COLO829 (cell line): ENCODE measurements around the gene SERPIND1.

ENCODE experiments used
- DNase-seq: peaks from one replicate; pipeline ENCODE4 v3.0.0; 2012; ENCODE audit warnings: low spot score

The SERPIND1 gene

DNA sequence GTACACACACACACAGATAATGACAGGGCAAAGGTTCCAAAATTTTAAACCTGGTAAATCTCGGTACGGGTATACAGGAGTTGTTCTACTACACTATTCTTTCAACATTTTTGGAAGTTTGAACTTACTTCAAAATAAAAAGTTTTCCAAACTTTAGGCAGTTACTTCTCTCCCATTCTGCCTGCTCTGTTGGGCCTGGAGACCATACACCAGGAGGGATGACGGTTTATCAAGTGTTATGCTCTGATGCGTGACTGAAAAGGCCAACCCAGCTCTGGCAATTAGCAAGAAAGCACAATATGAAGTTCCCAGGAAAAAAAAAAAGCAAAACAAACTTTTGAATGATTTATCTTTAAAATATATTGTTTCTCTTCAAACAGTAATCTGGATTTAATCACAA is 969 bp downstream of the SERPIND1 start:
- no peak for DNase-seq

GRCh38 chr22:20775342-20775895 is 1.5 kb downstream of the SERPIND1 start:
- no peak for DNase-seq

- no peak for DNase-seq
These were observed 2.9 kb downstream of the SERPIND1 start for GRCh38 chr22:20776624-20777405.

DNA sequence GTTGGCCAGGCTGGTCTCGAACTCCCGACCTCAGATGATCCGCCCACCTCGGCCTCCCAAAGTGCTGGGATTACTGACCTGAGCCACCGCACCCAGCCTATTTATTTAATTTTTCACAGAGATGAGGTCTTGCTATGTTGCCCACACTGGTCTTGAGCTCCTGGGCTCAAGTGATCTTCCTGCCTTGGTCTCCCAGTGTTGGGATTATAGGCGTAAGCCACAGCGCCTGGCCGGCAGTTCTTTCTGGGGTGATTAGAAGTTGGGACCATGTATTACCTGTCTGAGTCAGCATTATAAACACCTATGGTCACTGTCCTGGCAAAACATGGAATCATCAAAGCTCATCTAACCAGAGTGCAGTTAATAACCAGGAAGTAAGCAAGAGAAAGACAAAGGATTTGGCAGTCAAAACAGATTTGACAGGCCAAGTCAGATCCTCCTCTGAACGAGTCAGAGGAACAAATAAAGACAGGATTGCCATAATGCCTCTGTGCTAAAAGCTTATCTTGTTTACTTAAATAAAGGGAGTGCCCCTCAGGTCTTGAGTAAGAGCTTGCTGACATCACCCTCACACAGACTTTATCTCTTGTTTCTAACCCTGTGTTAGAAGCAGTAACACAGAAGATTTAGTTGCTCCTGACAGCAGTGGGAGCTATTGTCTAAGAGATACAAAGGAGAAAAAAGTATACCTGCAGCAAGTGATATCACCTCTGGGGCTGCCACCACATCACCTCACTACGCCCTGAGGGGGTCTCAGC is 3.7 kb downstream of the SERPIND1 start:
- DNase-seq: no peak

DNA sequence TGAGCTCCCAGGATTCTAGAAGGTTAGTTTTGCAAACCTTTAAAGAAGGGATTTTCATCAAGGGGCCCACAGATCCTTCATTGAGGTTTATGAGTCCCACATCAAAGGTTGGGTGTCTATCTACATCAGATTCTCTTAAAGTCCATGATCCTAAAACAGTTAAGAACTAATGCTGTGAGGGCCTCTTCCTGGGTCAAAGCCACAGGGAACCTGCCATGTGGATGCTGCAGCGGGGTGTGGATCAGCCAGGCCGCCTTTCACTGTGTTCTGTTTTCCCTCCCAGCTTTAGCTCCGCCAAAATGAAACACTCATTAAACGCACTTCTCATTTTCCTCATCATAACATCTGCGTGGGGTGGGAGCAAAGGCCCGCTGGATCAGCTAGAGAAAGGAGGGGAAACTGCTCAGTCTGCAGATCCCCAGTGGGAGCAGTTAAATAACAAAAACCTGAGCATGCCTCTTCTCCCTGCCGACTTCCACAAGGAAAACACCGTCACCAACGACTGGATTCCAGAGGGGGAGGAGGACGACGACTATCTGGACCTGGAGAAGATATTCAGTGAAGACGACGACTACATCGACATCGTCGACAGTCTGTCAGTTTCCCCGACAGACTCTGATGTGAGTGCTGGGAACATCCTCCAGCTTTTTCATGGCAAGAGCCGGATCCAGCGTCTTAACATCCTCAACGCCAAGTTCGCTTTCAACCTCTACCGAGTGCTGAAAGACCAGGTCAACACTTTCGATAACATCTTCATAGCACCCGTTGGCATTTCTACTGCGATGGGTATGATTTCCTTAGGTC is 5.3 kb downstream of the SERPIND1 start:
- DNase-seq: no peak

DNA sequence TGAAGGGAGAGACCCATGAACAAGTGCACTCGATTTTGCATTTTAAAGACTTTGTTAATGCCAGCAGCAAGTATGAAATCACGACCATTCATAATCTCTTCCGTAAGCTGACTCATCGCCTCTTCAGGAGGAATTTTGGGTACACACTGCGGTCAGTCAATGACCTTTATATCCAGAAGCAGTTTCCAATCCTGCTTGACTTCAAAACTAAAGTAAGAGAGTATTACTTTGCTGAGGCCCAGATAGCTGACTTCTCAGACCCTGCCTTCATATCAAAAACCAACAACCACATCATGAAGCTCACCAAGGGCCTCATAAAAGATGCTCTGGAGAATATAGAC is 5.9 kb downstream of the SERPIND1 start:
- no peak for DNase-seq

DNA sequence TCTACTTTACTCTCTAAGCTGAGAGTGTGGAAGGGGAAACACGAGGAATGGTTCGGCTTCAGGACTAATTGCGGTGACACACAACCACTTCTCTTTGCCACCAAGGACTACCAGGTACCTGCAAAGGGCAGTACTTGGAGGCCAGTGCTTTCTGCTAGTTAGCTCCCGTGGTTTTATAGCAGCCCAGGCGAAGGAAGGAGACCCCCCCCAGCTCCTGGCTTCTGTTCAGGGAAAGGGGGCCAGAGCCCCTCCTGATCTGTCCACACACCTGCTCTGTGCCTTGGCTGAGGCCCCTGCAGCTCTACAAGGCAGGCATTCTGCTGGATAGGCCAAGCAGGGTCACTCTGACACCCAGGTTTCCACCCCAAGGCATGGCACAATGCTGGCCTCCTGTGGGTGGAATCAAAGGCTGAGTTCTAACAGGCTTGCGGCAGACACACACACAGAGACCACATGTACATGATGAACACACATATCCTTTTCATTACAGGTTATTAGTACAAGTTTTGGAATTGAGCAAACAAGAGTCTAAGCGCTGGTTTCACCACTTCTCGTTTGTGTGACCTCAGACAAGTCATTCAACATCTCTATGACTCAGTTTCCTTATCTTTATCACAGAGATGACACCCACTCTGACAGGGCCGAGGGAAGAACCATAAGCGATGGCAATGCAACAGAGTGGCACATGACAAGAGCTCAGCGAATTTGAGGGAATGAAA is 7.5 kb downstream of the SERPIND1 start:
- no peak for DNase-seq

DNA sequence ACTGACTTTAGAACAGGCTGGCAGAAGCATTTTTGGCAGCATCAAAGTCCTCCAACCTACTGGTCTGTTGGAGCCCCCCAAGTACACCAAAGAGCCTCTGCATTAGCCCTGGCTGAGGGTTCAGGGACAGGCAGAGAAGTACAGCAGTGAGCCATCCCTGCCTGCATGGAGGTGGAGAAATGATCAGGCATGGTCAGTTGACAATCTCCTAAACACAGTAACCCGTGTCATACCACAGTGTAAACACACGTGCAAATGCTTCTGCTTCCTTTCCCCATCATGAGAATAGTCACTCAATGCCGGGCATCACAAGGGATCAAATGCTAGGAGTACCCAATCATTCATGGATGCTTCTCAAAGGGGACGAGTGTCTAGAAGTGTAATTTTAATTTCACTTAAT is 8.2 kb downstream of the SERPIND1 start:
- DNase-seq: no peak

GRCh38 chr22:20782596-20783299 is 8.8 kb downstream of the SERPIND1 start:
- no peak for DNase-seq

- DNase-seq: no peak
These were observed 9.4 kb downstream of the SERPIND1 start for GRCh38 chr22:20783300-20783673.

DNA sequence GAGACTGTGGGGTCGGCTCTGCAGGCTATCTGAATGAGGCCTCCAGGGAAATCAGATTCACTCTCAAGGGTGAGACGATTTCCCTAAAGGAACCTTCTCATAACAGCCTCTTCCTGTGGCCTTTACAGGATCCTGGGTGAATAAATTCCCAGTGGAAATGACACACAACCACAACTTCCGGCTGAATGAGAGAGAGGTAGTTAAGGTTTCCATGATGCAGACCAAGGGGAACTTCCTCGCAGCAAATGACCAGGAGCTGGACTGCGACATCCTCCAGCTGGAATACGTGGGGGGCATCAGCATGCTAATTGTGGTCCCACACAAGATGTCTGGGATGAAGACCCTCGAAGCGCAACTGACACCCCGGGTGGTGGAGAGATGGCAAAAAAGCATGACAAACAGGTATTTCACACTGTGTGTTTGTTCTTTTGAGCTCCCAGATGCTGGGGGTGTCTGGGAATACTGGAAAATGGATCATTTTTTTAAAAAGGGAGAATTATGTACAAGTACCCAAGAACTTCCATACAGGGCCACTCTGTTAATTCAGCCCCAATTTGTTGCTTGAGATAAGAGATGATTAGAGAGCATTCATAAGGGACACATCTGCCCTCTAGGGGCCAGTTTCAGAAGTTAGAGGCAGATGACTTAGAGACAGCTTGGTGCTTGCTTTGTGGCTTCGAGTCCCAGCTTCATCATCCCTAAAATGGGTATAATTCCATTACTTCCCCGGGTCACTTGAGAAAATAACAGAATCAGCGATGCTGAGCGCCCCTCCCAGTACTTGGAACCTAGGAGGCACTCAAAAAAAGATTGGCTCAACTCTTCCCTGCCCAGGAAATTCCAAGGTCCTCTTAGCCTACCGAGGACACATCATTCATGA is 10.2 kb downstream of the SERPIND1 start:
- peak; percentile 97 for DNase-seq

DNA sequence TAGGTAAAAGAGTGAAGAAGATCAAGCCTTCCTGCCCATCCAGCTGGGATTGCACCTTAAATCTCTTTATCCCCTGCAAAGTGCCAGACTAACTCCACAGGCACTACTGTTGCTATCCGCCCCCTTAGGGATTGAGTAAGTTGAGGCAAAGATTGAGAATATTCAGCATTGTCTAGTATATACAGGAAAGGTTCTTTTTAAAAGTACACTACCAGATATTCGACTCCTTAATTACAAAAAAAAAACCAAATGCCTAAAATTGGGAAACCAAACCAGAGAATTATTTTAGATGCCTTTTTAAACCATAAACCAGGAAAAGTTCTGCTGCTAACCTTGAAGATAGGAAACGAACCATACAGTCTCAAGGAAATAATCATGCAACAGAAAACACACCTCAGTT is 11.5 kb downstream of the SERPIND1 start:
- no peak for DNase-seq

- no peak for DNase-seq
These were observed 12.1 kb downstream of the SERPIND1 start for GRCh38 chr22:20786048-20786447.

- no peak for DNase-seq
These were observed 12.6 kb downstream of the SERPIND1 start for GRCh38 chr22:20786536-20786979.

GRCh38 chr22:20787223-20787622 is 13.3 kb downstream of the SERPIND1 start:
- no peak for DNase-seq

GRCh38 chr22:20787746-20788626 is 14.1 kb downstream of the SERPIND1 start:
- DNase-seq: no peak

DNA sequence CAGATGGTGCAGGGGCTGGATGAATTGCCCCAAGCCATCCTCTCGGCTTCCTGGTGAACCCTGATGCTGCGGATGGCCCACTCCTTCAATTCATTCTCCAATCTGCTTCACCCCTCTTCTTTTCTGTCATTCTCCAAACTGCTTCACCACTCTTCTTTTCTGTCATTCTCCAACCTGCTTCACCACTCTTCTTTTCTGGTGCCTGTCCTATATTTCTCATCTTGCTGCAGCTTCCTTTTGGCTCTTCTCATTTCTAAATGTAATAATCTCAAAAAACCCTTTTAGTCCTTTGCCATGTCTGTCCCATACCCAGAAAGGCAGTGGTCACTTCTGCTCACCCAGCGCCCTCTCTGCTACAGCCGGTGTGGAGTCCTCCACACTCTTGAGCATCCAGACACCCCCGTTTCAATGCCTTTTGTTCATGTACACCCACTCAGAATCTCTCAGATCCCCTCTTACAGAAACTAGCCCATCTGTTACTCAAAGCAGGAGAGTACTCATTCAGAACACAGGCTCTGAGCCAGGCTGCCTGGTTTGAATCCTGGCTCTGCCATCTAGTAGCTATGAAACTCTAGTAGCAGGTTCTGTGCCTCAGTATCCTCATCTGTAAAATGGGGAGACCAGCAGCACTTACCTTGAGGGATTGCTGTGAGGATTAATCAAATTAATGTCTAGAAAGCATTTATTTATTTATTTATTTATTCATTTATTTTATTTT is 14.9 kb downstream of the SERPIND1 start:
- no peak for DNase-seq

DNA sequence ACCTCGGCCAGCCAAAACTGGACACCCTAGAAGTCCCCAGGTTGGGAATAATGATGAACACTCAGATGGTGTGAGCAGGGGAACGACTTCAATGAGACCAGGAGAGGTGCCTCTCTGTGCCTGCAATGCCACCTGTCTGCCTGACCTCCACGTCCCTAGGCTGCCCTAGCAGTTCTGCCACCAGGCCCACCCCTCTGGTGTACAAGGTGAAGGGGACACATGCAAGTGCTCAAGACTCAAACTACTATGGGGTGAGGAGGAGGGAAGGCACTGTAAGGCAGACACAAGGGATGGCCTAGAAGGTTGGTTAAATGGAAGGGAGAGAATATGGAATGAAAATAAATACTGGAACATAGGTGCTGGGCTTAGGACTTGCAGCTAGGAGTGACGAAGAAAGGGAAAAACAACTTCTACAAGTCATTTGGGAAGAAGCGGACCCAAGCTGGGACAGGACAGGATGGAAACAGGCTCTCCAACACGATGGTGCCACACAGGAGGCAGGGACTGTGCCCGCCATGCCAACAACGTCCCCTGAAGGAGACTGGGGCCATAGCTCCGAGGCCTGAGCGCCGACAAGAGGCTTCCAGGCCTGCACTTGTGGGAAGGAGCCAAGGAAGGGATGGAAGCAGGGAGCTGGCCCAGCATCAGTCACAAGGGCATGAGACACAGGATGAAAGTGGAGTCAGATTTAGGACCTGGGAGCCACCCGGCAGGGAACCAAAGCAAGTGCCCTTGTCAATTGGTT is 18.5 kb downstream of the SERPIND1 start:
- DNase-seq: no peak
